Measurements from ENCODE around the gene KCNIP1.

KCNIP1 gene

DNA sequence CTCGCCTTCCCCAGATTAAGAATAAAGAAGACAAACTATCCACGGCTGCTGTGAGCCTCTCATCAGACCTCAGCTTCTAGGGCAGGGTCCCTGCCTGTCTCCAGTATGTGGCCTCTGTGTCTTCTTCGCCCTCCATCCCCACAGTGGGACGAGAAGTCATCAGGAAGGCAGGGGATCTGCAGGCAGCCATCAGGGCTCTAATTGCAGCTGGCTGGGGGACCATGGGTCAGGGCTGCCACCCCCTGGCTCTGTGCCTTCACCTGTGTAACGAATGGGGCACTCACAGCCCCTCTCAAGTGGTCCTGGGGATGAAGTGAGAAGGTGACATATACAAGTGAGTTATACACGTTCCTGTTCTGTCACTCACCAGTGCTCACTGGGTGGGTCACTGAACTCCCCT is 139.8 kb downstream of the KCNIP1 start:
- DNase-seq (ENCODE audit: low spot score) = no peak

DNA sequence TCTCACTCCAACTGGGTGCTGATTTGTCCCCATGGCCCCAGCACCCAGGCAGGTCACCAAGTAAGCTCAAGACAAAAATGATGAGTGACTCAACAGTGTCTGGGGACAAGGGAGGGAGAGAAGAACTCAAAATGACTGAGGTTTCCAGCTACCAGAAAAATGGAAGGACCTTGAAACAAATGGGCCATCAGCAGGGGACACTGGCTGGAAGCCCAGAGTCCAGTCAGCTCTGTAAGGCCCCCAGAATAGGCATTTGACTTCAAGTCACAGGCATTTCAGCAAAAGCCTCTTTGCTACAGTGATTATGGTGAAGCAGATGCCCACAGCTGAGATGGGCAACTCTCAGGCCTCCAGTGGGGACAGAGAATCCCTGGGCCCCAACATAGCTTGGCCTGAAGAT is 140.7 kb downstream of the KCNIP1 start:
- DNase-seq (ENCODE audit: low spot score) = no peak

DNA sequence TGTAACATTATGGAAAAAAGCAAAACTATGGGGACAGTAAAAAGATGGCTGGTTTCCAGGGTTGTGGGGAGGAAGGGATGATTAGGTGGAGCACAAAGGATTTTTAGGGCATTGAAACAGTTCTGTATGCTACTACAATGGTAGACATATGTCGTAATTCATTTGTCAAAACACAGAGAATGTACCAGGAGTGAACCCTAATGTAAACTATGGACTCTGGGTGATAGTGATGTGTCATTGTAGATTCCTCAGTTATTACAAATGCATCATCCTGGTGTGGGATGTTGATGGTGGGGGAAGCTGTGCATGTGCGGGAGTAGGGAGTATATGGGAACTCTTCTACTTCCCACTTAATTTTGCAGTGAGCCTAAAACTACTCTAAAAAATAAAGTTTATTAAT is 144.7 kb downstream of the KCNIP1 start:
- no peak for DNase-seq (ENCODE audit: low spot score)

DNA sequence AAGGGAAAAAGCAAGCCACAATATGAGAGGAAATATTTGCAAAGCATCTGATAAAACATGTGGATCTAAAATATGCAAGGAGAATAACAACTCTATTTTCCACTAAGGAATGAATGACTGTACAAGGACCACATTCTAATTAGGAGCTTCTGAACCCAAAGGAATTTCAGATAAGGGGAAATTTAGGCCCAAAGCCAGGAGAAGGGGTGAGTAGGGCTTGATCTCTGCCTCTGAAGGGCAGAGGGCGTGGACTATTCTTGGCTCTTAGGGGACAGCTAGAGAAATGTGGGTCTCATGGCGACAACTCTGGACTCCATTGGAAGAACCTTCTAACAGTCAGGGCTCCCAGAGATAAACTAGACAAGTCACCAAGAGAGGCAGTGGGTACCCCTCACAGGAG is 147.0 kb downstream of the KCNIP1 start:
- no peak for DNase-seq (ENCODE audit: low spot score)

- no peak for DNase-seq (ENCODE audit: low spot score)
Measured at GRCh38 chr5:170651604-170652277, 147.9 kb downstream of the KCNIP1 start.

DNA sequence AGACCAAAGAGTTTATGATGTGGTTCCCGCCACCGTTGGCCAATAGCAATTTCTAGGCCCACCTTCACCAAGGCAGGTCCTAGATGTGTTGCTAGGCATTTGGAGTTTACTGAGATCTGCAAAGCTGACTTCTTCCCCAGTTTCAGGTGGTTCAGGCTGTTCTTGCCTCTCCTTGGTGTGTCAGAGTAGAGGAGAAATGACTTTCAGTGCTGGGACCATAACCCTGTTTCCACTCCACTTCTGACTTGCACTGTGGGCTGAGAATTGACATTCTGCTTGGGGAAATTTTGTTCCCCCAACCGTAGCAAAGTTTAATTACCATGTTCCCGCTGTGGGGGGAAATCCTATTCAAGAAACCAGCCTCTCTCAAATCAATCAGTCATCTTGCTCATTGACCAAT is 151.7 kb downstream of the KCNIP1 start:
- no peak for DNase-seq (ENCODE audit: low spot score)

GRCh38 chr5:170655920-170656319 is 152.1 kb downstream of the KCNIP1 start:
- DNase-seq (ENCODE audit: low spot score) = no peak

GRCh38 chr5:170656346-170656745 is 152.5 kb downstream of the KCNIP1 start:
- no peak for DNase-seq (ENCODE audit: low spot score)

DNA sequence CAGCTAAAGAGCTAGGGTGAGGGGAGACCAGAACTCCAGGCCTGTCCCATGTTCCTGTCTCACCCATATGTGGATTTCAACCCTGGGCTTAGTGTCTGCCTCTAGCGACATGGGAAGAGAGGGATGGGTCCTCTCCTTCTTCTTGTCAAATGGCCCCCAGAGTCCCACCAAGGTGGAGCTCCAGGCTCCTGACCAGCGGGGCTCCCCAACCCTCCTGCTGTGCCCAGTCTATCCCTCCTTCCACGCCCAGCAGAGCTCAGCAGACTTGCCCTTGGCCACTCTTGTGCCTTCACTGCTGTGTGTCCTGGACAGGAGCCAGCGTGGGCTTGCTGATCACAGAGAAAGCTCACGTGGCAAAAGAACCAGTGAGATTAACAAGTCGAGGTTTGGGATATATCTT is 156.7 kb downstream of the KCNIP1 start:
- no peak for DNase-seq (ENCODE audit: low spot score)

- DNase-seq (ENCODE audit: low spot score) = no peak
Measured at GRCh38 chr5:170662966-170663365, 159.1 kb downstream of the KCNIP1 start.

GRCh38 chr5:170678811-170679210 is 175.0 kb downstream of the KCNIP1 start:
- DNase-seq (ENCODE audit: low spot score) = no peak

DNA sequence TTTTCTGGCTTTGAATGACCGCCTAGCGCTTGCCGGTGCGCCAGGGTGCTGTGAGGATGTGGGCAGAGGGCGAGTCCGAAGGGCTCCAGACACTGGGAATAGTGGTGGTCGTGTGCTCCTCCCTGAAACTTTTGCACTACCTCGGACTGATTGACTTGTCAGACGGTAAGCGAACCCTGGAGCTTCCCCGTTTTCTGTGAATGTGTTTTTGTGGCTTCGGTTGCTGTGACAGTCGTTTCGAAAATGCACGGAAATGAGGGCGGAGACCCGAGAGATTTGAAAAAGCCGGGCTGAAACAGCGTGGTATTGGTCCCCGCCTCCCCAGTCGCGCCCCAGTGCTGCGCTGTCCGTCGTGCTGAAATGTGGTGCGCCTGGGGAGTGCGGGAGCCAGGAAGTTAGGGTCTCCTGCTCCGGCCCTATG is 177.2 kb downstream of the KCNIP1 start:
- no peak for DNase-seq (ENCODE audit: low spot score)

DNA sequence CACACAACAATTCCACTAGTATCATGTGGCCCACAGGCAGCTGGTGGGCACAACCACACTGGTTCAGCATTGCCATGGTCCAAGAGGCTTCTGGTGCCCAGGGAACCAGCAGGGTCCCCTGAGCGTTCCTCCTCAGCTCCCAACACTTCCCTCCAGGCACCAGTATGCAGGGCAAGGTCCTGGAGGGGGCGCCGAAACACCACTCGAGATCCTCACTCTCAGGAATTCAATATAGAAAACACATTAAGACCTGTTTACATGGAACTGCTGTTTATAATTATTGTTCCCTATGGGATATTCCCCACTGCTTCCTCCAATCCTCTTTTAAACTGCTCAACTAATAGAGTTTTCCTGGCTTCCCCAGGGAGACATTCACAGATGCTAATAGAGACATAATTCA is 187.8 kb downstream of the KCNIP1 start:
- no peak for DNase-seq (ENCODE audit: low spot score)

- no peak for DNase-seq (ENCODE audit: low spot score)
Measured at GRCh38 chr5:170693701-170694100, 189.9 kb downstream of the KCNIP1 start.

DNA sequence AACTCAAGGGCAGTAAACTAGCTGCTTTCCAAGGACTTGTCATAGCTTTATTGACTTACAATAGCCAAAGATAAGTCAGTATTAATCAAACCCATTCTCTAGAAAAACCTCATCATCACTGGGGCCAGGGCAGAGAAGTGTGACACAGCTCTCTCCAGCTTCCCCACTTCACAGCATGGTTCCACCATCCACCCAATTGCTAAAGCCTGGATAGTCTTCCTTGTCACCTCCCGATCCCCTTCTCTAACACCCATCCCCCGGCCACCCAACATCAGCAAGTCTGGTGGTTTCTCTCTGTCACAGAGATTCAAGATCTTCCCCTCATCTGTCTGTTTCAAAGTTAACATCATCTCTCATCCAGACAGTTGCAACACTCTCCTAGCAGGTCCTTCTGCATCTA is 191.1 kb downstream of the KCNIP1 start:
- no peak for DNase-seq (ENCODE audit: low spot score)

DNA sequence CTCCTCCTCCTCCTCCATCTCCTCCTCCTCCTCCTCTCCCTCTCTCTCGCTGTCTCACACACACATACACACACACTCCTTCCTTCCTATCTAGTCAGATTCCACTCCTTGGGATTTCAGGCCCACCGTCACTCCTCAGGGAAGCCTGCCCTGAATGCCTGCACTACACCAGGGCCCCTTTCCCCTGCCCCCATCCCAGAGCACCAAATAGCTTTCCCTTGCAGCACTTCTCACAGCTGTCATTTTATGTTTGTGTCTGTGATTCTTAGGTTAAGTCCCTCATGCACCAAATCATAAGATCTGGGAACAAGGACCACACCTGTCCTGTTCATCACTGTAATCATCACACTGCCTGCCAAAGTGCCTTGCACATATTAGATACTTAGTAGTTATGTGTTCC is 193.2 kb downstream of the KCNIP1 start:
- no peak for DNase-seq (ENCODE audit: low spot score)

- no peak for DNase-seq (ENCODE audit: low spot score)
Measured at GRCh38 chr5:170700503-170700902, 196.7 kb downstream of the KCNIP1 start.

DNA sequence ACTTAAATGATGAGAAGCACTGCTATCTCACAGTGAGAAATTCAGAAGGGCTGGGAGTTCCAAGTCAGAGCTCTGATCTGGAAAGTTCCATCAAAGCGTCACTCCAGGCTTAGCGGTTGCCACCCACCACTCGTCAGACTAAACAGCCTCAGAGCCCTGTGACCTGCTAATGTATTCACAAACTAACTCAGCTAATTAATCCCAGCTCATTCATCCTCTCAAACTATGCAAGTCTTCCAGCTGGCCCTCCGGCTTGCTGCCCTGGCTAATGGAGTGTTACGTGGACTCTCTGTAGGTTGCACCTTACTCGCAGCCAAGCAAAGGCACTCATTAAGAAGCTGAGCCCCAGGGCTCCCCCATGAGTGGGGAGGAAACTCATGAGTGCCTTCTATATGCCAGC is 197.5 kb downstream of the KCNIP1 start:
- DNase-seq (ENCODE audit: low spot score) = no peak

- DNase-seq (ENCODE audit: low spot score) = no peak
Measured at GRCh38 chr5:170704417-170705192, 200.8 kb downstream of the KCNIP1 start.

GRCh38 chr5:170709640-170710039 is 205.8 kb downstream of the KCNIP1 start:
- no peak for DNase-seq (ENCODE audit: low spot score)

DNA sequence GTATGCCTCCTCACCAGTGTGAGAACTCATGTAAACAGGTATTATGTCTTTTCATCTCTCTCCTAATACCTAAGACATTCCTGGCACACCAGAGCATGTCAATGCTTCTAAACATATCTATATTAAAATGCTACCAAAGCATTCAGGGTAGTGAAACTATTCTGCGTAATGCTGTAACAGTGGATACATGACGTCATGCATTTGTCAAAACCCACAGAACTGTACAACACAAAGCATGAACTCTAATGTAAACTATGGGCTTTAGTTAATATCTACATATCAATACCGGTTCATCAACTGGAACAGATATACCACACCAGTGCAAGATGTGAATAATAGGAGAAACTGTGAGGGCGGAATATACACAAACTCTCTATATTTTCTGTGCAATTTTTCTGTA is 207.5 kb downstream of the KCNIP1 start:
- no peak for DNase-seq (ENCODE audit: low spot score)

- DNase-seq (ENCODE audit: low spot score) = no peak
Measured at GRCh38 chr5:170715141-170715540, 211.3 kb downstream of the KCNIP1 start.

- DNase-seq (ENCODE audit: low spot score) = no peak
Measured at GRCh38 chr5:170716396-170716795, 212.6 kb downstream of the KCNIP1 start.

DNA sequence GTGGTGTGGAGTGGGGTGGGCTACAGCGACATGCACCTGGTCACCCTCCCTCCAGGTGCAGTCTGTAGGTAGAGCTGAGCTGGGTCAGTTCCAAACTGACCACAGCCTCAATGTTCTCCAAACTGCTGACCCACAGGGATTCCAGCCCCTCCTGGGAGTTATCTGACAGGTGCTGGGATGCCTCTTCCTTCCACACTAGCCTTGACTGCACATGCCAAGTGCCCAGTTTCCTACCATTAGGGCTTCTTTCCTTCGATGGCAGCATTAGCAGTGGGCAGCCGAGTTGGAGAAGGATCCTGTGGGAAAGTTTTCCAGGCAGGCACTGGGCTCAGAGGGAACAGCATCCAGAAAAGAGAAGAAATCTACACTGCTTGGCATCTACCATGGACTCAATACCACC is 215.7 kb downstream of the KCNIP1 start:
- no peak for DNase-seq (ENCODE audit: low spot score)

Data from hematopoietic multipotent progenitor cell treated with erythropoietin and hydrocortisone succinate and interleukin-3 and kit ligand, for 17 days (in vitro differentiated cells).